PFSK-1 (cell line): ENCODE results near the gene RUNX1.

Source experiments
- FOXP2 ChIP-seq: optimal IDR thresholded peaks from 2 replicates; pipeline ENCODE3; 2011; ENCODE audit warnings: borderline replicate concordance, control low read depth, inconsistent platforms; ENCODE audit not compliant: insufficient read depth; ENCODE audit errors: extremely low read length, extremely low read depth
- POLR2AphosphoS5 ChIP-seq: IDR thresholded peaks from 2 replicates; pipeline ENCODE4 v1.6.1; 2012; ENCODE audit warnings: low read depth, mild to moderate bottlenecking, control low read depth, low read length, moderate library complexity
- REST ChIP-seq, 2 experiments: IDR thresholded peaks; 2 replicates each; pipeline versions ENCODE4 v1.6.1 to v1.8.0; 2011 to 2012; ENCODE audit warnings: low read depth in 2 of 2, low read length in 2 of 2, control low read depth in 1 of 2, inconsistent platforms in 1 of 2, mild to moderate bottlenecking in 1 of 2, moderate library complexity in 1 of 2; ENCODE audit not compliant: insufficient read depth in 1 of 2
- SIN3A ChIP-seq: IDR thresholded peaks from 2 replicates; pipeline ENCODE4 v1.6.1; 2012; ENCODE audit warnings: mild to moderate bottlenecking, low read length, moderate library complexity, borderline replicate concordance; ENCODE audit not compliant: insufficient read depth
- TAF1 ChIP-seq: IDR thresholded peaks from 2 replicates; pipeline ENCODE4 v1.6.1; 2012; ENCODE audit warnings: low read length, control low read depth, borderline replicate concordance; ENCODE audit not compliant: insufficient read depth

Gene RUNX1

GRCh38 chr21:35043549-35043948 is 5.6 kb downstream of the RUNX1 start:
- no peak for TF ChIP-seq POLR2AphosphoS5
- TF ChIP-seq TAF1 = no peak
- no peak for TF ChIP-seq FOXP2
- no peak for TF ChIP-seq SIN3A
- no peak for TF ChIP-seq REST (IDR thresholded peaks at IDR 0.05; ENCODE audit: insufficient read depth in 1 of 2, low read depth in 2 of 2, low read length in 2 of 2)

GRCh38 chr21:35042836-35043235 is 6.3 kb downstream of the RUNX1 start:
- TF ChIP-seq FOXP2 = no peak
- no peak for TF ChIP-seq REST (IDR thresholded peaks at IDR 0.05; ENCODE audit: insufficient read depth in 1 of 2, low read depth in 2 of 2, low read length in 2 of 2)

GRCh38 chr21:35041881-35042280 is 7.2 kb downstream of the RUNX1 start:
- TF ChIP-seq SIN3A (no peak), TAF1 (no peak), REST (IDR thresholded peaks at IDR 0.05; ENCODE audit: insufficient read depth in 1 of 2, low read depth in 2 of 2, low read length in 2 of 2) (no peak)

- TF ChIP-seq SIN3A (no peak), TAF1 (no peak), REST (IDR thresholded peaks at IDR 0.05; ENCODE audit: insufficient read depth in 1 of 2, low read depth in 2 of 2, low read length in 2 of 2) (no peak), POLR2AphosphoS5 (no peak)
Measured at GRCh38 chr21:35041122-35041521, 8.0 kb downstream of the RUNX1 start.

GRCh38 chr21:35039595-35040289 is 9.4 kb downstream of the RUNX1 start:
- TF ChIP-seq TAF1 (no peak), SIN3A (no peak), POLR2AphosphoS5 (no peak), REST (IDR thresholded peaks at IDR 0.05; ENCODE audit: insufficient read depth in 1 of 2, low read depth in 2 of 2, low read length in 2 of 2) (no peak), FOXP2 (no peak)
